HG03469 (cell line): ENCODE measurements around the gene FAM114A1.
"Not testable (repeated sequence)": the region's sequence is repeated elsewhere in the genome, so short reads cannot be mapped to it uniquely, and the experiment has no call there.

Experiments
- ATAC-seq: cut with Tn5 transposase; IDR thresholded peaks from one replicate; pipeline ENCODE4 v1.9.1; 2021; ENCODE audit warnings: mild to moderate bottlenecking, moderate library complexity, moderate number of reproducible peaks; ENCODE audit not compliant: unreplicated experiment

FAM114A1 gene

DNA sequence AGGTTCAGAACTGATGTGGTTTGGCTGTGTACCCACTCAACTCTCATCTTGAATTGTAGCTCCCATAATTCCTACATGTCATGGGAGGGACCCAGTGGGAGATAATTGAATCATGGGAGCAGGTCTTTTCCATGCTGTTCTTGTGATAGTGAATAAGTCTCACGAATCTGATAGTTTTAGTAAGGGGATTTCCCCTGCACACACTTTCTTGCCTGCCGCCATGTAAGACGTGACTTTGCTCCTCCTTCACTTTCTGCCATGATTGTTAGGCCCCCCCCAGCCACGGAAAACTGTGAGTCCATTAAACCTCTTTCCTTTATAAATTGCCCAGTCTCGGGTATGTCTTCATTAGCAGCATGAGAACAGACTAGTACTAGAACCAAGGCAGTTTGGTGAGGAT is 91.6 kb downstream of the FAM114A1 start:
- not testable (repeated sequence) for ATAC-seq

GRCh38 chr4:38964942-38965775 is 97.6 kb downstream of the FAM114A1 start:
- ATAC-seq: no peak

DNA sequence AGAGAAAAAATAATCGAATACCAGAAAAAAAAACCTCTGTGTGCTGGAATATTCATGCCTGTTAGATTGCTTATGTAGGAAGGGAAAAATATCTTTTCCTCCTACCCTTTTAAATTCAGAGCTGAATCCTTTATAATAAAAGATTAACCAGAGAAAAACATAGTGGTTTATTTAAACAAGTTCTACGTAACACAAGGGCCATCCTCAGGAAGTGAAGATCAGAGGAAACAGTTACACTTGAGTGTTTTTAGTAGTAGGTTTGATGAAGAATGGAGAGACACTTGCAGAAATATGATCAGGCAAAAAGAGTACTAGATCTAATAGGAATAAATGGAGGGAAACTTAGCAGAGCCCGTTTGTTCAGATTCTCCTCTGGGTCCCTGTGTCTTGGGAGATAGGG is 98.3 kb downstream of the FAM114A1 start:
- ATAC-seq: no peak

DNA sequence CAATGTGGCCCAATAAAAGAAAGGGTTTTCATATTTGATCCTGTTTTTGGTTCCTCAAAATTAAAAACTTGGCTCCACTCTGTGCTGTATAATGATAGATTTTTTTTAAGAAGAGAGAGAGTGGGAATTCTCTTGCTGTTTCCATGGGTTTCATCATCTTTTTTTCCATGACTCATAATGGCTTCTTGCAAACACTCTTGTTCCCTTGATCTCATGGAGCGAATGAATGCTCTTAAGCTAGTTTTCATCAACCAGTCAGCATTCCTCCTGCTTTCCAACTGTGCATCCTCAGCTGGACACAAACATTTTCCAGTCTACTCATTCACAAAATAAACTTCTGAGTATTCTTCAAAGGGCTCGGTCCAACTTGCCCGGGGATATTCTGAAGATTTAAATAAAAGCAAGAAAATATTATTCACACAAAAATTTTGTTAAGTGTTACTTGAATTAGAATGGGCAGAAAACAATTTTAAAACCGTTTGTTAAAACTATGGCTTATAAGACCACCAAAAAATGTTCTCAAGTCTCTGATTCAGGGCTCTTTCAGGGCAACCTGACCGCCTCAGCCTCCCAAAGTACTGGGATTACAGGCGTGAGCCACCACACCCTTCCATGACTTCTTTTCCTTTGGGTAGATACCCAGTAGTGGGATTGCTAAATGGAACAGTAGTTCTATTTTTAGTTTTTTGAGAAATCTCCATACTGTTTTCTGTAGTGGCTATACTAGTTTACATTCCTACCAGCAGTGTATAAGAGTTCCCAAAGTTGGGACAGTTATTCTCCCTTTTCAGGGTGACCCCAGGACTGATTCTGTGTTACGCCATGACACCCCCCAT is 99.9 kb downstream of the FAM114A1 start:
- no peak for ATAC-seq

GRCh38 chr4:38968668-38969067 is 101.1 kb downstream of the FAM114A1 start:
- ATAC-seq: no peak

- no peak for ATAC-seq
Observed at GRCh38 chr4:38976308-38976707, 108.7 kb downstream of the FAM114A1 start.

GRCh38 chr4:38979081-38979480 is 111.5 kb downstream of the FAM114A1 start:
- no peak for ATAC-seq

DNA sequence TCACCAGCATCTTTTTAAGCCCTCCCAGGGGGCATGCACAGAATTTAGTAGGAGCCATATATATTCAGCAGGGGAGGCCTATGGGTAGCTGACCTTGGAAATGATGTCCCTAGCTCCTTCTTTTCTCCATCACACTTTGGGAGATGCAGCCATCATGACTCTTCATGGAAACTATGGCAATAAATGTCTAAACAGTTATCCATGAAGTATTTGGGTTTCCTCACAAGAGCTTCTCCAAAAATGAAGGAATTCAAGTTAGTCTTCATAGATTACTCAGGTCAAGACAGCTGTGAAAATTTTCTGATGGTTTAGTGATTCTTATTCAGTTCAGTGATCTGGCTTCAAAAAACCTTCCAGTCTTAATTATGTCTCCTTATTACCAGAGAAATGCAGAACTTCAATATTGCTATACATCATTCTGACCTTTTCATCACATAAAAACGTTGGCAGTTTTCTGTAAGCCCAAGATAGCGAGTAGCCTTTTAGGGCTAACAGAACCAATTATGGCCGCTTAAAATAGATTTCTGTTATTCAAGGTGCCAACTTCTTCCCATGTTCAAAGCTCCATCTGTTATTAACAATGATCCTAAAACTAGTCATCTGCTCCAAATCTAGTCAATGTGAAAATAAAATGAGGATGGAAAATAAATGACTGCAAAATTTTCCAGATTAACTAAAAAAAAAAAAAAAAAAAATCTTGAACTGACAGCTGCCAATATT is 112.1 kb downstream of the FAM114A1 start:
- ATAC-seq: no peak

DNA sequence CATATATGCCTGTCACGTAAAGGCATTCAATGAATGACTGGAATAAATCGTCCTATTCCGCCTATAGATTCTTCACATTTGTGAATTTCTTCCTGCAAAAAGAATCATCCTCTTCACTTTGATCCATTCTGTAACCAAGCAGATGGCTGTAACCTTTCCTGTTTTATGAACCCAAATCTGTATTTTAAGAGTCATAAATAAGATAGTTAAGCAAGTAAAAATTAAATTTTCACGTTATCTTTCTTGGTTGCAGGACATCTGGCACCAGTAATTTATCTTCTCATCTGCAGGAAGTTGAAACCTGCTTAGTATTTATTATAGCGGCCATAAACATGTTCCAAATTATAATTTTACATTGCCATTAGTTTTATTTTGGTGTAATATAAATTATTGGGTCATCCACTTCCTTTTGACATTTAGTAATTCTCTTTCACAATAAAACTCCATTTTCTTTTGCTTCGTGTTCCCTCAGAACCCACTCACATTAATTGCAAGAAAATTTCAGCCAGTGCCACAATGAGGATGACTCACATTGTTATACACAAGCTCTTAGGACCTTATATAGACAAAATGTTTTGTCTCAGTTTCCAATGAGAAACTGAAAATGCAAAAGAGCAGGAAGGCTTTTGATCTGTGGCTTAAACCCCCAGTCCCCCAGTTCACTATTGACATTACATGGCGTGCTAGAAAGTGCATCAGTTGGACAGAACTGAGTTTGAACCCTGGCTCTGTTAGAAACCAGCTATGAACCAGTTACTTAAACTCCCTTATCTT is 113.5 kb downstream of the FAM114A1 start:
- no peak for ATAC-seq

GRCh38 chr4:38982361-38983095 is 114.9 kb downstream of the FAM114A1 start:
- ATAC-seq: no peak

DNA sequence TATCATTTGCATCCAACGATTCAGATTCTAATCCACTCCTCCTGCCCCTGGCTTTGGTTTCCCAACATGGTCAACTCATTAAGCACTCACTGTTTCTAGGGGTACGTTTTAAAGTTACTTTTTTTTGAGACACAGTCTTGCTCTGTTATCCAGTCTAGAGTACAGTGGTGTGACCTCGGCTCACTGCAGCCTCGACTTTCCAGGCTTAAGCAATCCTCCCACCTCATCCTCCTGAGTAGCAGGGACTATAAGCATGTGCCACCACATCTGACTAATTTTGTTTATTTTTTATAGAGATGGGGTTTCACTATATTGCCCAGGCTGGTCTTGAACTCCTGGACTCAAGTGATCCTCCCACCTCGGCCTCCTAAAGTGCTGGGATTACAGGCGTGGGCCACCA is 115.7 kb downstream of the FAM114A1 start:
- ATAC-seq: no peak

GRCh38 chr4:38983787-38984598 is 116.4 kb downstream of the FAM114A1 start:
- no peak for ATAC-seq

- ATAC-seq: no peak
Observed at GRCh38 chr4:38985410-38986100, 117.9 kb downstream of the FAM114A1 start.

DNA sequence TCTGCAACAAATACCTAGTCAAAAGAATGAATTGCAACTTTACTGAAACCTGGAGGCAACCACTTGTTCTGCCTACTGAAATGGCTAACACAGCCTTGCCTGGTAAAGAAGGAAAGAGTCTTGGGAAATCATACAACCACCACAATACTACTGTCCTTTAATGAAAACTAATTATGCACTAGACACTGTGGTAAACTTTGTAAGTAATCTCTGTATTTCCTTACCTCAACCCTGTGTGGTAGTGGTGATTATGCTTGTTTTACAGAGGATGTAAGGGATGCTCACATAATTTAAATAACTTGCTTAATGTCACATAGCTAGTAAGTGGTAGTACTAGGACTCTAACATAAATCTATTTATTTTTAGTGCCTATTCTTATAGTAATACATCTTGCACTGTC is 119.9 kb downstream of the FAM114A1 start:
- ATAC-seq: no peak

DNA sequence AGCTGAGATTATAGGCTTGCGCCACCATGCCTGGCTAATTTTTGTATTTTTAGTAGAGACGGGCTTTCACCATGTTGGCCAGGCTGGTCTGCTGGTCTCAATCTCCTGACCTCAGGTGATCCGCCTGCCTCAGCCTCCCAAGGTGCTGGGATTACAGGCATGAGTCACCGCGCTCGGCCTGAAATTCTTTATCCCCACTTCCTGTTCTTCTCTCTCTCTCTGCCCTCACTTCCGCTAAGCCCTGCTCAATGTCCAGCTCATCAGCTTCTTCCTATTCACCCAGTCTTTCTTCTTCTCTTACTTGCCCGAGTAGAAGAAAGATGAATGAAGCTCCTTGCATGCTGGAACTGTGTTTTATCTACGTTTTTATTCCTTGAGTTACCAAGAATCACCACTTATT is 120.7 kb downstream of the FAM114A1 start:
- not testable (repeated sequence) for ATAC-seq

DNA sequence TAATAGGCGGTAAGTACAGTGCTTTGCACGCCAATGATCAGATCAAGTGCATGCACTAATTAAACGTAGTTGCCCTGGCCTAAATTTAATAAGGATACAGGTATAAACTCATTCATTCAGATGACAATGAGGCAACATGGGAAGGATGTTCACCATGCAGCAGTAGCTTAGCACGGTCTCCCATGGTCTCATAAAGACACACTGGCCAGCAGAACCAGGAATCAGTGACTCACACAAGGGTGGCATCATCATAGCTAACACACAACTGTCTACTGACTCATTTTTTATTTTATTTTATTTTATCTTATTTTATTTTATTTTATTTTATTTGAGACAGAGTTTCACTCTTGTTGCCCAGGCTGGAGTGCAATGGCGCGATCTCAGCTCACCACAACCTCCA is 121.9 kb downstream of the FAM114A1 start:
- ATAC-seq: no peak

DNA sequence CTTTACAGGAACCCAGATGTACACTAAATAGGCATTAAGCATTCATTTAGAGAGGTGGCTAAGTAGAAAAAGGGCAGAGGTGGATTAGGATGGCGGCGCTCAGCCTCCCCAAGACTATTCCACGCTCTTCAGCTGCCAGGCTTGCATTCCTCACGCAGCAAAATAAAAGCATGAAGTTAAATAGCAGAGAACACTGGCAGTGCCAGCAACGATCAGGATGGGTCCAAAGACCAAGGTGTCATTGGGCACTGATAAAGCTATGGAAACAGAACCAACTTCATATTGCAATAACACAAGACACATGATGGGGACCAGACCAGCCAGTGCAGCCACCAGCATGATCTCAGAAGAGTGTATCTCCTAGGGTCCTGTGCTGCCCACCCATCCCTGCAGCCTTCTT is 122.6 kb downstream of the FAM114A1 start:
- ATAC-seq: no peak

DNA sequence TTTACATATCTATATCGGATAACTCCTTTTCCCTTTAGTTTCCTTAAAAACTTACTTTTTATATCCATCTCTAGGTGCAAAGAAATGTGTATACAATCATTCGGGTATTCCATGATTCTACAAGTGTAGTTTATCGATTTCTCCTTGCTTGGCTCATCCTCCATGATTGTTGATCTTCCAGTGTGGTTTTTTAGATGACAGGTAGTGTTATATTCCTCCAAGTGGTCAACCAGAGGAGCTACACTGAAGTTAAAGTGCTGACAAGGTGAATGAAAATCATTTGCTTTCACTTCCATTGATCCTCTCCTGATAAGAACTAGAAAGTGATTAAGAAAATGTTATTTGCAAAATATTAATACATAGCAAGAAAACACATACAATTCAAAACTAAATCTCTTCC is 126.1 kb downstream of the FAM114A1 start:
- no peak for ATAC-seq

- ATAC-seq: no peak
Observed at GRCh38 chr4:38994135-38994534, 126.5 kb downstream of the FAM114A1 start.
